T1000 (cell line): Measurements from ENCODE around the gene SOS2.
"Not testable (repeated sequence)": the region's sequence is repeated elsewhere in the genome, so short reads cannot be mapped to it uniquely, and the experiment has no call there.

ENCODE experiments used
- DNase-seq: peaks from one replicate; lab custom pipeline; 2025; ENCODE audit warnings: mixed read lengths; lab: John Stamatoyannopoulos, UW

Gene SOS2

GRCh38 chr14:50085570-50086320 is 145.6 kb downstream of the SOS2 start:
- no peak for DNase-seq

DNA sequence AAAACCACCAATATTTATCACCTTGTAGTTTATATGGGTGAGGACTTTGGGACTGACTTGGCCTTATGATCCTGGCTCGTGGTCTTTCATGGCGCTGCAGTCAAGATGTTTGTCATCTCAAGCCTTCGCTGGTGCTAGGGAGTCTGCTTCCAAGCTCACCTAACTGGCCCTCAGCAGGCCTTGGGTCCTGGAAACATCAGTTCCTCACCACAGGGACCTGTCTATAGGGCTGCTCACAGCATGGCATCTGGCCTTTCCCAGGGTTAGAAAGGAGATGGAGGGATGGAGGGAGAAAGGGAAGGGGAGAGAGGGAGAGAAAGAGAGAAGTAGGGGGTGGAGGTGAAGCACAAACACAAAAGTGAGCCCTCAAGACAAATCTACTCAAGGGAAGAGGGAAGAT is 146.7 kb downstream of the SOS2 start:
- no peak for DNase-seq

DNA sequence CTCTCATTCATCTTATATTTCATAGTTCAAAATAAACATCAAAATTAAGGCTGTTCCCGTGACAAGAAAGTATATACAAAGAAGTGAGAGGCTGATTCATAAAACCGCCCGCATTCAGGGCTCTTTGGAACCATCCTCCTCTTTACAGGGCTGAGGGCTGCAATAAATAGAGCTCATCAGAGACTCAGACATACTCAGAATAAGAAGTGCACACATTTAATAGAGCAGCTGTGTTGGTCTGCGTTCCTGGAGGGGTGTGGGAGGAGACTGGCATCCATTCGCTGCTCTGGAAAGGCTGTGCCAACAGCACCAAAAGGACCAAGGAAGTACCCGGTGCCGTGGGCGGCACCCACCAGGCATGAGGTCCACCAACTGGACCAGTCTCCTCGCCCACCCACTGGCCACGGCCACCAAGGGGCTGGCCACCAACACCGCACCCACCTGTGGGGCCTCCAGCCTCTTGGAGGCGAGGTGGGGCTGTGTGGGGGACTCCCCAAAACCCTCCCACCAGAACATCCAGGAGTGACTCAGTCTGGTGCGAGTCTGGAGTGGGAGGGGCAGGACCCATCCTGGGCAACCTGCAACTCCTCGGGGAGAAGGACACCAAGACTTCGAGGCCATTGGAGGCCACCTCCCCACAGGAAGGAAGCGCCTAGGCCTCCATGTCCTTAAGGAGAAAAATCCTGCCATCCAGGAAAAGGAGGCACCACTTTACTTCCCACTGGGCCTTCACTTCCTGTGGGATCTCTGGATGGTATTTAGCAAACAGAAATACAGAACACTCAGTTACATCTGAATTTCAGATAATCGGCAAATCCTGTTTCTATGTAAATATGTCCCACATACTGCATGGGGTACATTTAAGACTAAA is 147.7 kb downstream of the SOS2 start:
- no peak for DNase-seq

GRCh38 chr14:50082784-50083466 is 148.5 kb downstream of the SOS2 start:
- no peak for DNase-seq

GRCh38 chr14:50082308-50082742 is 149.1 kb downstream of the SOS2 start:
- no peak for DNase-seq

DNA sequence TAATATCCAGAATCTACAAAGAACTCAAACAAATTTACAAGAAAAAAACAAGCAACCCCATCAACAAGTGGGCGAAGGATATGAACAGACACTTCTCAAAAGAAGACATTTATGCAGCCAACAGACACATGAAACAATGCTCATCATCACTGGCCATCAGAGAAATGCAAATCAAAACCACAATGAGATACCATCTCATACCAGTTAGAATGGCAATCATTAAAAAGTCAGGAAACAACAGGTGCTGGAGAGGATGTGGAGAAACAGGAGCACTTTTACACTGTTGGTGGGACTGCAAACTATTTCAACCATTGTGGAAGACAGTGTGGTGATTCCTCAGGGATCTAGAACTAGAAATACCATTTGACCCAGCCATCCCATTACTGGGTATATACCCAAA is 152.3 kb downstream of the SOS2 start:
- DNase-seq, result not testable (repeated sequence)

GRCh38 chr14:50073663-50074062 is 157.7 kb downstream of the SOS2 start:
- DNase-seq, result not testable (repeated sequence)

DNA sequence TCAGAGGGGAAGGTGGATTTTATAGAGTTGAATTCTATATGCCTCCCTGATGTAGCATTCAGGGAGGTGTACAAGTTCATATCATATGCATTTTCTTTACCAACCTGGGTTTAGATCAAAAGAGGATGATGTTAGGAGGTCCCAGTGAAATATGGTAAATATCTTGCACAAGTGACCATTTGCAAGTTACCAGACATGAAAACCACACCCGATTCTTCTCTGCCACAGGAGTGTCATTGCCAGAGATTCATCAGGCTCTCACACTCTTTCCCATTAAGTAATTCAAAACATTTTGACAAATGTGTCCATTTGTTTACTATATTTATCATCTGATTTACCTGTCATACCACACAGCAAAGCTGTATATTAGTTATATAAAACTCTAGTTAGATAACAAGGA is 159.0 kb downstream of the SOS2 start:
- no peak for DNase-seq

GRCh38 chr14:50070840-50071548 is 160.4 kb downstream of the SOS2 start:
- DNase-seq, result no peak

DNA sequence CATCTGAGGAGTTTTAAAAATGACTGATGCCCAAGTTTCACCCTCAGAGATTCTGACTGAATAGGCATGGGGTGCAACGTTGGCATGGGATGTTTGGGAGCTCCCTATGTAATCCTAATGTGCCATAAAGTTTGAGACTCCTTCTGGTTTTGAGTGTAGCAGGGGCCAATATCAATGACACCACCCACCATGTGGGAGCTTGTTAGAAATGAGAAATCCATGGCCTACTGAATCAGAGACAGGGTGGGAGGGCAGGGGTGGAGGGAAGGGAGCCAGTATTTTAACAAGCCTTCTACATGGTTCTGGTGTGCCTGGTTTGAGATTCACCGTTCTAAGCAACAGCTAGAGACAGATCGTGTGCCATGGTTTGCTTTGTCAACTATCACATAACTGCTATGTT is 161.1 kb downstream of the SOS2 start:
- no peak for DNase-seq

DNA sequence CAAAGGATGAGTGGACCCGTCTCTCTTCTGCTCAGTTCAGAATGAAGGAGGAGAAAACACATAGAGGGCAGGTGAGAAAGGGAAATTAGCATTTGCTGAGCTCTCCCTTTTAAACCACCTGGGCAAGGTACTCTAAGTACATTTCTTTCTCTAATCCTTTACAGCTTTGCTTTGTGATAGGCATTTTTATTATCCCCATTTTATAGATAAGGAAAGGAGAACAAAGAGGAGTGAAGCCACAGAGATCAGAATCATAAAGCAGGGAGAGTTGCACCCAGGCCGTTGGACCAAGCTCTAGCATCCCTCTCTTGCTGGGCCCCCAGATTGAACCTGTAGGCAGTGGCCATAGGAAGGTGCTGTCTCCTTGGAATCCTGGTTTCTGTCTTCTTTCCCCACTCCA is 162.1 kb downstream of the SOS2 start:
- no peak for DNase-seq

DNA sequence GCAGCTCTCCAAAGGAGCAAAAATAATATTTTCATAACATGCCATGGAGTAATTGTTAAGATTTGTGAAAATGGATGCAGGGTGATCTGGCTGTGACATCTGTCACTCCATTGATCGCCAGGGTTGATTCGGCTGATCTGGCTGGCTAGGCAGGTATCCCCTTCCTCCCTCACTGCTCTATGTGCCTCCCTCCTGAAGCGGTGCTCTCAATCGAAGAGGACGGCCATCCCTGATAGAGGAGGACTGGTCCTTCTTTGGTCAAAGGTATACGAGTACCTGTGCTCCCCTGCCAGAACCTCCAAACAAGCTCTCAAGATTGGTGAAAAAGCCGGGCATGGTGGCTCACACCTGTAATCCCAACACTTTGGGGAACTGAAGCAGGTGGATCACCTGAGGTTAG is 162.9 kb downstream of the SOS2 start:
- DNase-seq, result no peak

GRCh38 chr14:50067723-50068495 is 163.5 kb downstream of the SOS2 start:
- peak; percentile 31 for DNase-seq
